Measurements from ENCODE around the gene TSPAN16. TPM values are rescaled to one million over a fixed set of nuclear protein-coding genes. Genes with fewer than 3 reads are reported as not detected.
A peak's percentile ranks its signal among the peaks of the same experiment; 100 is the strongest.

TSPAN16 gene
- total RNA-seq, 1 experiment from 2014 or later, result not detected

DNA sequence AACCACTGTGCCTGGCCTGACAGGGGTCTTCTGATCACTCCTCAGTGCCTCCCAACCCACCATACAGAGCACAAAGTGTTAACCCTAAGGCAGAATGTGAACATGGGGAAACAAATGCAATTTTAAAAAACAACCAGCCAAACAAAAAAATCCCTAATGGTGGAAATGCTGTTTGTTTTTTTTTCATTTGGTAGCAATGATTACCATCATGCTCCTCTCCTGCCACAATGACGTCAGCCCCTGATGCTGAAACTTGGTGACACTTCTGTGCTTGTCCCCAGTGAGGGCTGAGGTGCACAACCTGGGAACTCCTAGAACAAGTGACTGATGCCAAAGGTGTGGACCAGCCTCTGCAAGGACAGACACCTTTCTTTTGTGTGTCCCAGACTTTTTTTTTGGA is 4.0 kb upstream of the TSPAN16 start:
- CTCF ChIA-PET, result interaction anchor here (1.0 to 1.4 kb wide), 3 partner anchors 27 to 92 kb away, joined by 3 to 4 read pairs (median 4); partner anchors contain the start of gene EPOR

DNA sequence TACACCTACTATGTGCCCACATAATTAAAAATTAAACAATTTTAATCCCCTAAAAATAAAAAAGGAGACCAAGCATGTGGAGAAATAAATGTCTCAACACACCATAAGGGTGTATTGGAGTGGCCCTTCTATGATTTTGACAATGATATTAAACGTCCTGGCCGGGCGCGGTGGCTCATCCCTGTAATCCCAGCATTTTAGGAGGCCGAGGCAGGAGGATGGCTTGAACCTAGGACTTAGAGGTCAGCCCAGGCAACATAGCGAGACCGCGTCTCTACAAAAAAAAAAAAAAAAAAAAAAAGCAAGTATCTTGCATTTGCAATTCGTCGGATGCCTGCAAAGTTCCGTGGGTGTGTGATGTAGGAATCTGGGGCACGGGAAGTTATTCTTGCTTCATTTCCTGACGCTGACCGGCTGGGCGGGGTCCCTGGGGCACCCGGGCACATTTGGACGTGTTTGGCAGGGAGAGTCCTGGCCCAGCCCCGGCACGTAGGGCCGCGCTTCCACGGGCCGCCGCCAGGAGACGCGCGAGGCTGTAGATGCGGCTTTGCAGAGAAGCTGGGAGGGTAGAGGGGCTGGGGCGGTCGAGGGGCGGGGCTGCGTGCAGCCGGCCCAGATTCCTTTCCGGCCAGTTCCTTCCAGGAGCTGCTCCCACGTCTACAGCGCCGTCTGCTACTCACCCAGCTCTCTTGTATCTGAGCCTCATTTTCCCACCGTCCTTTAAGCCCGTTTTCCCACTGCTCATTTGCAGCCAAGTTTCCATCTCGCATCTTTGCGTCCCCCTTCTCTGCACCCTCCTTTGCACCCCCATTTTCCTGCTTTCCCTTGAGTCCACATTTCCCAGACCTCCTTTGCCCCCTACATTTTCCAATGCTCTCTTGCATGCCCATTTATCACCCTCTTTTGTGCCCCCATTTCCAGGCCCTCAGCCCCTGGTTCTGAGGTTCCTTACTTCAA is 2.2 kb upstream of the TSPAN16 start:
- Mint-ChIP-seq H3K9me3 (no peaks in the 10 kb centered on the region), H3K4me1 (peaks cover 8% of the 10 kb centered on the region), H3K36me3 (no peaks in the 10 kb centered on the region), H3K4me3 (peak overlapping the region; percentile 61), H3K27me3 (ENCODE audit: low read depth) (no peaks in the 10 kb centered on the region; the same call in 1 of the 2 replicates), H3K27ac (peak overlapping the region; percentile 98)
- peak; percentile 94 for ATAC-seq
- DNase-seq (ENCODE audit: low spot score), result peak; percentile 99
- CTCF ChIA-PET, result interaction anchor here (0.6 to 3.1 kb wide), 74 partner anchors 8 to 442 kb away, joined by 3 to 59 read pairs (median 5); partner anchors contain the start of genes CCDC159, ECSIT, ELAVL3 and EPOR
- POLR2A ChIA-PET, result interaction anchor here (0.6 to 1.0 kb wide), 6 partner anchors 53 to 332 kb away, joined by 3 to 11 read pairs (median 4); partner anchors contain the start of genes CCDC159 and TMEM205
- TF ChIP-seq, protein P1, sequence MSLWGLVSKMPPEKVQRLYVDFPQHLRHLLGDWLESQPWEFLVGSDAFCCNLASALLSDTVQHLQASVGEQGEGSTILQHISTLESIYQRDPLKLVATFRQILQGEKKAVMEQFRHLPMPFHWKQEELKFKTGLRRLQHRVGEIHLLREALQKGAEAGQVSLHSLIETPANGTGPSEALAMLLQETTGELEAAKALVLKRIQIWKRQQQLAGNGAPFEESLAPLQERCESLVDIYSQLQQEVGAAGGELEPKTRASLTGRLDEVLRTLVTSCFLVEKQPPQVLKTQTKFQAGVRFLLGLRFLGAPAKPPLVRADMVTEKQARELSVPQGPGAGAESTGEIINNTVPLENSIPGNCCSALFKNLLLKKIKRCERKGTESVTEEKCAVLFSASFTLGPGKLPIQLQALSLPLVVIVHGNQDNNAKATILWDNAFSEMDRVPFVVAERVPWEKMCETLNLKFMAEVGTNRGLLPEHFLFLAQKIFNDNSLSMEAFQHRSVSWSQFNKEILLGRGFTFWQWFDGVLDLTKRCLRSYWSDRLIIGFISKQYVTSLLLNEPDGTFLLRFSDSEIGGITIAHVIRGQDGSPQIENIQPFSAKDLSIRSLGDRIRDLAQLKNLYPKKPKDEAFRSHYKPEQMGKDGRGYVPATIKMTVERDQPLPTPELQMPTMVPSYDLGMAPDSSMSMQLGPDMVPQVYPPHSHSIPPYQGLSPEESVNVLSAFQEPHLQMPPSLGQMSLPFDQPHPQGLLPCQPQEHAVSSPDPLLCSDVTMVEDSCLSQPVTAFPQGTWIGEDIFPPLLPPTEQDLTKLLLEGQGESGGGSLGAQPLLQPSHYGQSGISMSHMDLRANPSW (CRISPR knock-in tag; conservative IDR thresholded peaks at IDR 0.05; ENCODE audit: low read depth), result no peak
- 0 out of 2 replicates have a peak, but pooled peaks have one; percentile 20 for TF ChIP-seq TEAD1 (CRISPR knock-in tag; IDR thresholded peaks at IDR 0.05)
- TF ChIP-seq, protein P2, sequence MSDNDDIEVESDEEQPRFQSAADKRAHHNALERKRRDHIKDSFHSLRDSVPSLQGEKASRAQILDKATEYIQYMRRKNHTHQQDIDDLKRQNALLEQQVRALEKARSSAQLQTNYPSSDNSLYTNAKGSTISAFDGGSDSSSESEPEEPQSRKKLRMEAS (CRISPR knock-in tag; IDR thresholded peaks at IDR 0.05), result 0 out of 2 replicates have a peak, but pooled peaks have one; percentile 26
- TF ChIP-seq, protein P3, sequence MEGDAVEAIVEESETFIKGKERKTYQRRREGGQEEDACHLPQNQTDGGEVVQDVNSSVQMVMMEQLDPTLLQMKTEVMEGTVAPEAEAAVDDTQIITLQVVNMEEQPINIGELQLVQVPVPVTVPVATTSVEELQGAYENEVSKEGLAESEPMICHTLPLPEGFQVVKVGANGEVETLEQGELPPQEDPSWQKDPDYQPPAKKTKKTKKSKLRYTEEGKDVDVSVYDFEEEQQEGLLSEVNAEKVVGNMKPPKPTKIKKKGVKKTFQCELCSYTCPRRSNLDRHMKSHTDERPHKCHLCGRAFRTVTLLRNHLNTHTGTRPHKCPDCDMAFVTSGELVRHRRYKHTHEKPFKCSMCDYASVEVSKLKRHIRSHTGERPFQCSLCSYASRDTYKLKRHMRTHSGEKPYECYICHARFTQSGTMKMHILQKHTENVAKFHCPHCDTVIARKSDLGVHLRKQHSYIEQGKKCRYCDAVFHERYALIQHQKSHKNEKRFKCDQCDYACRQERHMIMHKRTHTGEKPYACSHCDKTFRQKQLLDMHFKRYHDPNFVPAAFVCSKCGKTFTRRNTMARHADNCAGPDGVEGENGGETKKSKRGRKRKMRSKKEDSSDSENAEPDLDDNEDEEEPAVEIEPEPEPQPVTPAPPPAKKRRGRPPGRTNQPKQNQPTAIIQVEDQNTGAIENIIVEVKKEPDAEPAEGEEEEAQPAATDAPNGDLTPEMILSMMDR (IDR thresholded peaks at IDR 0.05), result peak; percentile 90
- TF ChIP-seq GABPB1 (CRISPR knock-in tag; IDR thresholded peaks at IDR 0.05), result peak; percentile 45; the same call in 1 of the 2 replicates
- peak; percentile 56; the same call in 1 of the 2 replicates for TF ChIP-seq ETV6 (CRISPR knock-in tag; IDR thresholded peaks at IDR 0.05)
- peak; percentile 14; the same call in 1 of the 2 replicates for TF ChIP-seq GTF2I (CRISPR knock-in tag; conservative IDR thresholded peaks at IDR 0.05)
- TF ChIP-seq SP1 (CRISPR knock-in tag; conservative IDR thresholded peaks at IDR 0.05), result peak; percentile 77

More for the DNA sequence above, 4.0 kb upstream of the TSPAN16 start:
- no peak for TF ChIP-seq TEAD4 (CRISPR knock-in tag; IDR thresholded peaks at IDR 0.05)
- no peak for TF ChIP-seq PRRX2 (CRISPR knock-in tag; IDR thresholded peaks at IDR 0.05)
- TF ChIP-seq, protein P4, sequence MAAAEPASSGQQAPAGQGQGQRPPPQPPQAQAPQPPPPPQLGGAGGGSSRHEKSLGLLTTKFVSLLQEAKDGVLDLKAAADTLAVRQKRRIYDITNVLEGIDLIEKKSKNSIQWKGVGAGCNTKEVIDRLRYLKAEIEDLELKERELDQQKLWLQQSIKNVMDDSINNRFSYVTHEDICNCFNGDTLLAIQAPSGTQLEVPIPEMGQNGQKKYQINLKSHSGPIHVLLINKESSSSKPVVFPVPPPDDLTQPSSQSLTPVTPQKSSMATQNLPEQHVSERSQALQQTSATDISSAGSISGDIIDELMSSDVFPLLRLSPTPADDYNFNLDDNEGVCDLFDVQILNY (CRISPR knock-in tag; IDR thresholded peaks at IDR 0.05), result no peak
- no peak for TF ChIP-seq MYBL2 (CRISPR knock-in tag; IDR thresholded peaks at IDR 0.05)
- TF ChIP-seq, protein P5, sequence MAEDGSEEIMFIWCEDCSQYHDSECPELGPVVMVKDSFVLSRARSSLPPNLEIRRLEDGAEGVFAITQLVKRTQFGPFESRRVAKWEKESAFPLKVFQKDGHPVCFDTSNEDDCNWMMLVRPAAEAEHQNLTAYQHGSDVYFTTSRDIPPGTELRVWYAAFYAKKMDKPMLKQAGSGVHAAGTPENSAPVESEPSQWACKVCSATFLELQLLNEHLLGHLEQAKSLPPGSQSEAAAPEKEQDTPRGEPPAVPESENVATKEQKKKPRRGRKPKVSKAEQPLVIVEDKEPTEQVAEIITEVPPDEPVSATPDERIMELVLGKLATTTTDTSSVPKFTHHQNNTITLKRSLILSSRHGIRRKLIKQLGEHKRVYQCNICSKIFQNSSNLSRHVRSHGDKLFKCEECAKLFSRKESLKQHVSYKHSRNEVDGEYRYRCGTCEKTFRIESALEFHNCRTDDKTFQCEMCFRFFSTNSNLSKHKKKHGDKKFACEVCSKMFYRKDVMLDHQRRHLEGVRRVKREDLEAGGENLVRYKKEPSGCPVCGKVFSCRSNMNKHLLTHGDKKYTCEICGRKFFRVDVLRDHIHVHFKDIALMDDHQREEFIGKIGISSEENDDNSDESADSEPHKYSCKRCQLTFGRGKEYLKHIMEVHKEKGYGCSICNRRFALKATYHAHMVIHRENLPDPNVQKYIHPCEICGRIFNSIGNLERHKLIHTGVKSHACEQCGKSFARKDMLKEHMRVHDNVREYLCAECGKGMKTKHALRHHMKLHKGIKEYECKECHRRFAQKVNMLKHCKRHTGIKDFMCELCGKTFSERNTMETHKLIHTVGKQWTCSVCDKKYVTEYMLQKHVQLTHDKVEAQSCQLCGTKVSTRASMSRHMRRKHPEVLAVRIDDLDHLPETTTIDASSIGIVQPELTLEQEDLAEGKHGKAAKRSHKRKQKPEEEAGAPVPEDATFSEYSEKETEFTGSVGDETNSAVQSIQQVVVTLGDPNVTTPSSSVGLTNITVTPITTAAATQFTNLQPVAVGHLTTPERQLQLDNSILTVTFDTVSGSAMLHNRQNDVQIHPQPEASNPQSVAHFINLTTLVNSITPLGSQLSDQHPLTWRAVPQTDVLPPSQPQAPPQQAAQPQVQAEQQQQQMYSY (CRISPR knock-in tag; IDR thresholded peaks at IDR 0.05), result no peak
- no peak for TF ChIP-seq ZNF121 (CRISPR knock-in tag; IDR thresholded peaks at IDR 0.05)
- no peak for TF ChIP-seq NR1H2 (CRISPR knock-in tag; IDR thresholded peaks at IDR 0.05)
- TF ChIP-seq ATF1 (CRISPR knock-in tag; IDR thresholded peaks at IDR 0.05), result no peak
- TF ChIP-seq KAT7 (CRISPR knock-in tag; IDR thresholded peaks at IDR 0.05; ENCODE audit: borderline replicate concordance), result no peak
- no peak for TF ChIP-seq OVOL2 (CRISPR knock-in tag; IDR thresholded peaks at IDR 0.05; ENCODE audit: borderline replicate concordance)
- TF ChIP-seq, protein P1 (CRISPR knock-in tag; conservative IDR thresholded peaks at IDR 0.05; ENCODE audit: low read depth), result no peak
- no peak for TF ChIP-seq SMAD4 (CRISPR knock-in tag; IDR thresholded peaks at IDR 0.05)
- TF ChIP-seq ZNF232 (CRISPR knock-in tag; IDR thresholded peaks at IDR 0.05), result no peak
- Mint-ChIP-seq H3K9me3 (no peaks in the 10 kb centered on the region), H3K36me3 (no peaks in the 10 kb centered on the region), H3K27me3 (ENCODE audit: low read depth) (no peaks in the 10 kb centered on the region; the same call in 1 of the 2 replicates), H3K27ac (no peak overlapping the region), H3K4me1 (peaks cover 7% of the 10 kb centered on the region), H3K4me3 (no peak overlapping the region)
- POLR2A ChIA-PET, result no interaction called here
- no peak for DNase-seq (ENCODE audit: low spot score)
- ATAC-seq, result no peak

Measured in WTC11 (cell line).